GM21360 (cell line): Measurements from ENCODE around the gene CFAP65.

Experiments
- ATAC-seq: cut with Tn5 transposase; IDR thresholded peaks from one replicate; pipeline ENCODE4 v1.9.1; 2021; ENCODE audit warnings: mild to moderate bottlenecking, moderate library complexity; ENCODE audit not compliant: unreplicated experiment

Gene CFAP65

GRCh38 chr2:219062081-219062480, 20.8 kb upstream of the CFAP65 start:
- ATAC-seq, result no peak

DNA sequence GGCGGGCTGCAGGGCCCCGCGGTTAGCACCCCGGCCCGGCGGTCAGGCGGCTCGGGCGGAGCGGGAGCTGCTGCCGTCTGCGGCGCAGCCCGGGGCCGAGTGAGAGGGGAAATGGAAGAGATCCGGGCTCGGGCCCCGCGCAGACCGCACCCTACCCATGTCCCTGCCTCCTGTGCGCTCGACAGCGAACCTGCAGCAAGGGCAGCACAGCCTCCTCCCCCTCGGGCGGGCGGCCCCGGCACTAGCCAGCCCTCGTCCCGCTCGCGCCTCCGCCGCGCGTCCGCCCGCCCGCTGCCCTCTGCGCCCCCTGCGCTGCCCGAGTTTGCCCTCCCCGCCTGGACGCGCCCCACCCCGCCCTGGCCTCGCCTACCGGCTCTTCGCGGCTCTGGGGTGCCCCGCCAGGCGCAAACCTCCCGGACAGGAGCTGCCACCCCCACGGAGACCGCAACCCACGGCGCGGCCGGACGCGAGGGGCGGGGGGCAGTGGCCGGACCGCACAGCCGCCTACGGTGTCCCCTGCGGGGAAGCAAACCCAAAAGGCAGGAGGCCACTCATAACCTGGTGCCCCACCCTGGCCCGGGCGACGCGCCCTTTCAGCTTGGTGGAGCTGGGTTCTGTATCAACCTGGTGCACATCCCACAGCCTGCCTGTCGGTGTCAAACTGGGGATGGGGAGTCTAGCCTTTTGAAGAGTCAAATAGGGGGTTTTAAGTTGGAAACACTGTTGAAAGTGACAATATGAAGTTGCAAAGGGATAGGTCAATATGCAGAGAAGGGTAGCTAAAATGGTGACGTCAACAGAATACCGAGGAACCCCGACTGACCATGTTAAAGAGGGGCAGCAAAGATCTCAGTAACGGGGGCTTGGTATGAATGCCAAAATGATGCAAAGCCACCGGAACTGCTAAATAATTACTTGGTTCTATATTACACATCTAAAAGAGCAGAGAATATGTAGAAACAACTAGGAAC, 19.8 kb upstream of the CFAP65 start, which contains the start of gene IHH:
Gene IHH (minus strand): TSS at position 101 of the 971 bp plus-strand sequence. CDS start 454 bp downstream, outside the sequence.
- ATAC-seq, result no peak

DNA sequence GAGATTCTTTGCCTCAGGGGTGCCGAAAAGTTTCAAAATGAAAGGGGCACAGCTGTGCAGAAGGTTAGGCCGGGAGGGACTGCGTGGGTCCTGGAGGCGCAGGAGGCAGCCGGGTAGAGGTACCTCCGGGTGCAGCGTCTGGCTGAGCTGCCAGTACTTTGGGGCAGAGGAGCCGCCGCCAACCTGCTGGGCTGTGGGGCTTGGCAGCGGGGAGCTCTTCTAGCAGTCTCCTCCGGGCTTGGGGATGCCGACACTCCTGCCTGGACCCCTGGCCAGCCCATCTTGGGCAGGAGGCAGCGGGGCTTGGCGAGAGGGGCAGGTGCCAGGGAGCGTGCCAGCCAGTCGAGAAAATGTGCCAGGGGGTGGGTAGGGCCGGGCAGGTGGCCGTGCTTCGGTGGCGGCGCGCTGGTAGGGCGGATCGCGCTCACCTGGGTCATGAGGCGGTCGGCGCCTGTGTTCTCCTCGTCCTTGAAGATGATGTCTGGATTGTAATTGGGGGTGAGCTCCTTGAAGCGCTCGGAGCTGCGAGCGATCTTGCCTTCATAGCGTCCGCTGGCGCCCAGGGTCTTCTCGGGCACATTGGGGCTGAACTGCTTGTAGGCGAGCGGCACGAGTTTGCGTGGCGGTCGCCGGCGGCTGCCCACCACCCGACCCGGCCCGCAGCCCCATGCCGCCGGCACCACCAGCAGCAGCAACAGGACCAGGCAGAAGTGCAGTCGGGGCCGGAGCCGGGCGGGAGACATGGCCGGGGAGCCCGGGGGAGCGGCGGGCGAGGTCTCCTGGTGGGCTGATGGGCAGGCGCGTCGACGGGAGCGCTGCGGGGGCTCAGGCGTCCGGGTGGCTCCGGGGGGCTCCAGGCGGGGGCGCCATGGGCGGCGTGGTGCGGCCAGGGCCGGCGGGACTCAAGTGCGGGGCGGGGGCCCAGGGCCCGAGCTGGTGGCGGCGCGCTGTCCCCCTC, 18.7 kb upstream of the CFAP65 start:
- no peak for ATAC-seq

DNA sequence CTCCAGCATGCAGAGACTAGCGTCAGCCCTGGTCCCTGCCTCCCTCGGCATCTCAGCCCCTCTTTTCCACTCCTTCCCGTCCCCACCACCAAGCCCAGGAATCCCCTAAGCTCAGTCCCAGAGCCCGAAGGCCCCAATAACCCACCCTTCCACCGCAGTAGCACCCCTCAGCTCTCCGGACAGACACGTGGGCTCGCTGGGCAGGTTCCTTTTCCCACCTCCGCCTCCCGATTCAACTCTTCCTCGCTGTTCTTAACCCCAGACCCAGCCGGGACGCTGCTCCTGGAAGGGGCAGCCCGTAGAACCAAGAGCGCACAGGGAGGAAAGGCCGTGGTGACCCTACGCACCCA, 18.0 kb upstream of the CFAP65 start:
- no peak for ATAC-seq

DNA sequence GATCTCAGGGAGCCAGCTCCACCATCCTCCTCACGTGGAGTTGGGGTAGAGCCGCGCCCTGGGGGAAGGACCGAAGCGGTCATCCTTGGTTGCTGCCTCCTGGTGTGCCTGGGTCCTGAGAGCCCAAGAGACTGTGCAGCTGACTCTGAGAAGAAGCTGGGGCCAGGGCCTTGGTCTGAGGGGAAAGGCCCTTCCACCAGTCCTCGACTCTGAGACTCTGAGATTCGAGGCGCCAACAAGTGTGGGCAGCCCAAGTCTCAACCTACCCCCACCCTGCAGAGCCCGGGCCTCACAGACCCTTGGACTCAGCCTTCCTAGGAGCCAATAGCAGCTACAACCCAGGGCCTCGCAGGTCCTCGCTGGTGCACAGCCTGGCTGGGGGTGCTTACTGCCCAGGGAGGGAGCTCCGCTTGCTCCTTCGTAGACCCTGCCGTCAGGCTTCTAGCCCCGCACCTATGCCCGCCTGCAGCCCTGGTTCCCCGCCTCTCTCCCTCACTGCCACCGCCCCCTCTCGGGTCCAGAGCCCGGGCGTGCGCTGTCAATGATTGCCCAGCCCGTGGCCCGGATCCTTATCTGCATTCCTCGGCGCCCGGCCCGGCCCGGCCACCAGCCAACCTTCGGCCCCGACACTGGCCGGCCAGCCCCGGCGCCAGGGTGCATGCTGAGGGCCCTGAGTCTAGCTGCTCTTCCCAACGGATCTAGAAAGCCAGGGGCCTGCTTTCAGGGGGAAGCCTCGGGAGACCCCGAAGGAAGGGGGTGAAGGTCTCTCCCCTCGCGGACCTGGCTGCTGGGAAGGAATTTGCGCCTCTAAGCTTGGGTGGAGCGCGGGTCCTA, 17.4 kb upstream of the CFAP65 start:
- ATAC-seq, result no peak

DNA sequence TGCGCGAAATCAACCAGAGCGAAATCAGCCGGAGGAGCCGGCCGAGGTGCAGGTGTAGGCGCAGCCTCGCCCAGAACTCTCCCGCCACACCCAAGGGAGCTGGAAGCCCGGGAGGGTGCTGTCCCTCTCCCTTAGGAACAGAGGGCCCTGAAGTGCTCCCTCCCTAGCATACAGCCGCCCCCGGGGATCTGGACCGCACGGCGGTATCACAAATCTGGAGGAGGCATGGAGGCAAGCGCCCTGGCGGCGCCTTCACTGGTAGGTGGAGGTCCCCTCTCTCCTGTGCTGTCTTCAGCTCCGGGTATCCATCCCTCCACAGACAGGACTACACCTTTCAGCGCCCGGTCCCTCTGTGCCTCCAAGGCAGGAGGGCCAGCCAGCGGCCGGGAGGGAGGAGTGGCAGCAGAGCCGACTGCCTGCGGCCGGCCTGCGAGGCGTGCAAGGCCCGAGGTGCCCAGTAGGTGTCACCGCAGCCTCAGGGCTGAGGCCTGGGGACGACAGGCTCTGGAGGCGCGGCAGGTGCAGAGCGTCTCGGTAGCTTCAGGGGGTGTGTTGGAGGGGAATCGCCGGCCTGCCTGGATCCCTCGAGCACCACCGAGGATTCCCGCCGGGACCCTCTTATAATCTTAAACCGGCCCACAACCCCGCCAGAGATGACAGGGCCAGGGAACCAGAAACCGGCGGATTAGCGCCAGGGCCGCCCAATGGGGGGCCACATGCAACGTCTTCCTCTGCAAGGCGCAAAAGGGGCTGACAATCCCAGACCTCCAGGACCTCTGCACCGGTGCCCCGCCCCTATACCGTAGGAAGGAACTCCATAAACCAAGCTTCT, 16.6 kb upstream of the CFAP65 start:
- ATAC-seq, result peak; percentile 76

DNA sequence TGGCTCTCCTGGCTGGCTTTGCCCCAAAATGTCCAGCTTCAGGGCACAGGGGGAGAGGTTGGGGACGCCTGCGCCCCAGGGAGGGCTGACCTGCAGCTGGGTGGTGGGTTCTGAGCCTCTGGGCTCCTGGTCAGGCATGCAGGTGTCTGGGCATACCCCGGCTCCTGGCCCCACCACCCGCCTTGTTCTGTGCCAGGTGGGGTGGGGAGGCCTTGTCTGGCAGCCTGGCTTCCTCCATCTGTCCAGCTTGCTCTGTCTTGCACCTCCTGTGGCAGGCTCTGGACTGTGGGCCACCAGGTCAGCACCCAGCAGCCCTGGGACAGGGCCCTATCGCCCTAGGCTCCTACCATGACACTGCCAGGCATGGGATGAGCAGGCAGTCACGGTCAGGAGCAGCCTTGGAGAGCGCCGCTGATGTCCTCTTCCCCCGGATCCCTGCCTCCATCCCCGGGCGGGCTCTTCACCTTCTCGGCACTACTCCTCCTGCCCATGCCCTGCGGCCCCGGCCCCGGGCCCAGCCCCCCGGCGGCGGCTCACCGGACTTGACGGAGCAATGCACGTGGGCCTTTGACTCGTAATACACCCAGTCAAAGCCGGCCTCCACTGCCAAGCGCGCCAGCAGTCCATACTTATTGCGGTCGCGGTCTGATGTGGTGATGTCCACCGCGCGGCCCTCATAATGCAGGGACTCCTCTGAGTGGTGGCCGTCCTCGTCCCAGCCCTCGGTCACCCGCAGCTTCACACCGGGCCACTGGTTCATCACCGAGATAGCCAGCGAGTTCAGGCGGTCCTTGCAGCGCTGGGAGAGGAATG, 15.8 kb upstream of the CFAP65 start:
- no peak for ATAC-seq

GRCh38 chr2:219056176-219056895, 15.0 kb upstream of the CFAP65 start:
- no peak for ATAC-seq

DNA sequence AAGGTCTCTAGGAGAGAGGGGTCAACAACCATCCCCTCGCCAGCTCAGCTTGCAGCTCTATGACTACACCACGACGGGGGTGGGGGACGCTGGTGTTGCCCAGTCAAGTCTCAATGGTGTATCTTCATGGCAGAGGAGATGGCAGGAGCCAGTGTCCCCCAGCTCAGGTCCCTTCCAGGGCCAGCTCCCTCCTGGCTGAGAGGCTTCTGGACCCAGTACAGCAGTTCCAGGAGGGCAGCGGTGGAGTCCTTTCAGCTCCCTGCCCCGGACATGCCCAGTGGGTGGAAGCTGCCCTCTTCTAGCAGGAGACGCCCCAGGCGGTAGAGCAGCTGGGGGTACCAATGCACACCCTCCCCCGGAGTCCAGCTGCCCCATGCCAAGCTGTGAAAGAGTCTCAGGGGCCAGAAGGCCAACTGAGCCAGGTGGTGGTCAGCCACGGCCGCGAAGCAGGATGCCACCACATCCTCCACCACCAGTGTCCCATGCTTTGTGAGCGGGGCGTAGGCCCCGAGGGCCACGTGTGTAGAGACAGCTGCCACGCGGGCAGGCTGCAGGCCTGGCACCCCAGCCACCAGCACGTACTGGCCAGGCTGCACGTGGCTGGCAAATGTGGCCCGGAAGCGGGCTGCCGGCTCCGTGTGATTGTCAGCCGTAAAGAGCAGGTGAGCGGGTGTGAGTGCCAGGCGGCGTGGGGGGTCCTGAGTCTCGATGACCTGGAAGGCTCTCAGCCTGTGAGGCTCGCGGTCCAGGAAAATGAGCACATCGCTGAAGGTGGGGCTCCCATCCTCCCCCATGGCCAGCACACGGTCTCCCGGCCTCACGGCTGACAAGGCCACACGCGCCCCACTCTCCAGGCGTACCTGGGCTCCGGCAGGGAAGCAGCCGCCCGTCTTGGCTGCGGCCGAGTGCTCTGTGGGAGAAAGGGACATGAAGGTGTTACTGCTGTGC, 13.9 kb upstream of the CFAP65 start:
- no peak for ATAC-seq

- no peak for ATAC-seq
These were observed 8.0 kb upstream of the CFAP65 start for GRCh38 chr2:219049282-219049681.

- ATAC-seq, result no peak
These were observed 4.7 kb upstream of the CFAP65 start for GRCh38 chr2:219045937-219046550.

DNA sequence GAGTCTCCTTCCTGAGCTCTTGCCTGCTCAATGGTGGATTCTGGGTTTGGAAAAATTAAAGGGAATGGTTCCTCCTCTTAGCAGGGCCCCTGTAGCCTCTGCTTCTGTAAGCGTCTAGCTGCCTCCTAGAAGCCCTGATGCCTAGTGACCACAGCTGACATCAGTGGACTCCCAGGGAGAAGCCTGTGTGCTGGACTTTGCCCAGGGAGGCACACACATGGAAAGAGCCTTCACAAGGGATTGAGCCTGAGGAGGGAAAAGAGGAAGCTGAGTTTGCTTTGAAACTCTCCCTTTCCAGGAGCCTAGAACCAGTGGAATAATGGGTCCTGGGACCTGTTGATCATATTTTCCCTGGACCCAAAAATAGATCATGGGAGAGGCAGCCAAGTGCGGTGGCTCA, 1.4 kb upstream of the CFAP65 start:
- no peak for ATAC-seq

- ATAC-seq, result no peak
These were observed 841 bp upstream of the CFAP65 start for GRCh38 chr2:219042157-219042556.

DNA sequence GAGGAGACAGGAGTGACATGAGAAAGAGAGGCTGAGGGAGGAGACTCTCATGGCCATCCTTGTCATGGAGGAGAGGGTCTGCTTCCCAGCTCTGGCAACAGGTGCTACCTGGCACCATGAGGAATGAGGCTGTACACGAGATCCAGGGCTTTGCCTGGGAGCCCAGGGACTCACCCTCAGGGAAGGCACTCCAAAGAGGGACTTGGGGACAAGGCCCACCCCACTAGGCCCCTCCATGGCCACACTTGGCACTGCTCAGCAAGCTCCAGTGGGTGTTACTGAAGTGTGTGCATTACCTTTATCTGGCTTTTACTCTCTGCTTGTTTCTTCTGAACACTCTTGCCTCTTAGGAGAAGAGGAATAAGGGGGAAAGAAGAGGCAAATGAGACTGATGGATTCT, 2.7 kb downstream of the CFAP65 start:
- ATAC-seq, result no peak

DNA sequence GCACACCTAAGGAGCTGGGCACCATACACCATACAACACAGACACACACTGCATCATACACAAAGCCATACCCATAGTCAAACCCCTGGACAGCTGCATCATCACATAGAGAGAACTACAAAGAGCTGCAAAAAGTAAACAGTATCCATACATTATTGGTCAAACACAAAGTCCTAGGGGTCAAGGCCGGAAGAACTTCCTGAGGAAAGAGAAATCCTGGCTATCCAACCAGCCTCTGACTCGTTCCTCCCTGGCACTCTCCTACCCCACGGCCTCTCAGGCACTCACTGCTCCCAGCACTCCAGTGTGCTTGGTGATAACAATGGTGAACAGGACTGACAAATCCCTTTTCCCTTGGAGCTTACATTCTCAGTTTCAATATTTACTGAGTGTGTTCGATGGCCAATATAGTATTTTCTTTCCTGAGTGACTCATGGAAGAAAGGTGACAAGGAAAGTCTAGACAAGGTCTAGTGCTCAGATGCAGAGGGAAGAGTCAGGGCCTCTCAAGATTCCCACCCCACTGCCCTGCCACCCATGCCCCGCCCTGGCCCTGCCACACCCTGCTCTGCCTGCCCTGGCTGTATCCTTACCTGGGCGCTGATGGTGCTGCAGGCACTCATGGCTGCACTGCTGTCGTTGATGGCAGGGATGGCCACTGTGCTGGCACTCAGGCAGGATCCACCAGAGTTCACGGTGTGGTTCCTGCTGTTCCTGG, 3.4 kb downstream of the CFAP65 start:
- ATAC-seq, result no peak

GRCh38 chr2:219035942-219036341, 5.4 kb downstream of the CFAP65 start:
- ATAC-seq, result no peak
